ENCODE data around the gene TMOD4.

DNA sequence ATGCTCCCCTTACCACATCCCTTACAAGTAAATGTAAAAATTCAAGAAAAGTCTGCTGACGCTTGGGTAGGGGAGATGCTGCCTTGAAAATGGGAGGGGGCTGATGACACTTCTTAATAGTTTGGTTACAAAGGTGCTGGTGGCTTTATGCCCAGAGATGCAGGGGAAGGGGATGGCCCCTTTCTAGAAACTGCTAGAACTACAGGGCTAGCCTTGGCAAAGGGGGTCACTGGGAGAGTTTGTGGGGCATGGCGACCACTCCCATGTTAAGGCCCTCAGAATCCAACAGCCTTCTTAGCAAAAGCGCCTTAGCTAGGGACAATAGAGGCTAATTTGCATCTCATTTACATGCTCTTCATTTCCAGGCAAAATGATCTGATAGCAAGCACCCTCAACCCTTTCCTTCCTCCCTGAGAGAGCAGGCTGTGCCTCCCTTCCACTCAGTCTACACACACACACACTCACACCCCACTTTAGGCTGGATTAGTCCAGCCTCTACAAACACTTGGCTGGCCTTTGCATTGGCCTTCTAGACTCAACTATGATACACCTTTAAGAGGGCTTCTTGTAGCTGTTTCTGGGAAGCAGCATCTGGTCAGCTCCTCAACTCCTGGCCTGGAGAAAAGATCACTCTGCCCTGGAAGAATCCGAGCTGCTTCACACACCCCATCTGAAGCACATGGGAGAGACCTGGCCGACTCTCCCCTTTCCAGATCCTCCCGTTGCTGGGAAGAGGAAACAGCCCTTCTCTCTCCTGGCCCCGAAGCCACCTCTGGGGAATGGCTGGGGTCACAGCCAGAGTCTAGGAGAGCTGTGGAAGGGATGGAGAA, 31.1 kb downstream of the TMOD4 start:
- TF ChIP-seq, protein P1, sequence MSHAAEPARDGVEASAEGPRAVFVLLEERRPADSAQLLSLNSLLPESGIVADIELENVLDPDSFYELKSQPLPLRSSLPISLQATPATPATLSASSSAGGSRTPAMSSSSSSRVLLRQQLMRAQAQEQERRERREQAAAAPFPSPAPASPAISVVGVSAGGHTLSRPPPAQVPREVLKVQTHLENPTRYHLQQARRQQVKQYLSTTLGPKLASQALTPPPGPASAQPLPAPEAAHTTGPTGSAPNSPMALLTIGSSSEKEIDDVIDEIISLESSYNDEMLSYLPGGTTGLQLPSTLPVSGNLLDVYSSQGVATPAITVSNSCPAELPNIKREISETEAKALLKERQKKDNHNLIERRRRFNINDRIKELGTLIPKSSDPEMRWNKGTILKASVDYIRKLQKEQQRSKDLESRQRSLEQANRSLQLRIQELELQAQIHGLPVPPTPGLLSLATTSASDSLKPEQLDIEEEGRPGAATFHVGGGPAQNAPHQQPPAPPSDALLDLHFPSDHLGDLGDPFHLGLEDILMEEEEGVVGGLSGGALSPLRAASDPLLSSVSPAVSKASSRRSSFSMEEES (CRISPR knock-in tag; IDR thresholded peaks at IDR 0.05) = no peak
- TF ChIP-seq, protein P2, sequence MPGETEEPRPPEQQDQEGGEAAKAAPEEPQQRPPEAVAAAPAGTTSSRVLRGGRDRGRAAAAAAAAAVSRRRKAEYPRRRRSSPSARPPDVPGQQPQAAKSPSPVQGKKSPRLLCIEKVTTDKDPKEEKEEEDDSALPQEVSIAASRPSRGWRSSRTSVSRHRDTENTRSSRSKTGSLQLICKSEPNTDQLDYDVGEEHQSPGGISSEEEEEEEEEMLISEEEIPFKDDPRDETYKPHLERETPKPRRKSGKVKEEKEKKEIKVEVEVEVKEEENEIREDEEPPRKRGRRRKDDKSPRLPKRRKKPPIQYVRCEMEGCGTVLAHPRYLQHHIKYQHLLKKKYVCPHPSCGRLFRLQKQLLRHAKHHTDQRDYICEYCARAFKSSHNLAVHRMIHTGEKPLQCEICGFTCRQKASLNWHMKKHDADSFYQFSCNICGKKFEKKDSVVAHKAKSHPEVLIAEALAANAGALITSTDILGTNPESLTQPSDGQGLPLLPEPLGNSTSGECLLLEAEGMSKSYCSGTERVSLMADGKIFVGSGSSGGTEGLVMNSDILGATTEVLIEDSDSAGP (CRISPR knock-in tag; IDR thresholded peaks at IDR 0.05; ENCODE audit: borderline replicate concordance) = no peak
- TF ChIP-seq, protein P3, sequence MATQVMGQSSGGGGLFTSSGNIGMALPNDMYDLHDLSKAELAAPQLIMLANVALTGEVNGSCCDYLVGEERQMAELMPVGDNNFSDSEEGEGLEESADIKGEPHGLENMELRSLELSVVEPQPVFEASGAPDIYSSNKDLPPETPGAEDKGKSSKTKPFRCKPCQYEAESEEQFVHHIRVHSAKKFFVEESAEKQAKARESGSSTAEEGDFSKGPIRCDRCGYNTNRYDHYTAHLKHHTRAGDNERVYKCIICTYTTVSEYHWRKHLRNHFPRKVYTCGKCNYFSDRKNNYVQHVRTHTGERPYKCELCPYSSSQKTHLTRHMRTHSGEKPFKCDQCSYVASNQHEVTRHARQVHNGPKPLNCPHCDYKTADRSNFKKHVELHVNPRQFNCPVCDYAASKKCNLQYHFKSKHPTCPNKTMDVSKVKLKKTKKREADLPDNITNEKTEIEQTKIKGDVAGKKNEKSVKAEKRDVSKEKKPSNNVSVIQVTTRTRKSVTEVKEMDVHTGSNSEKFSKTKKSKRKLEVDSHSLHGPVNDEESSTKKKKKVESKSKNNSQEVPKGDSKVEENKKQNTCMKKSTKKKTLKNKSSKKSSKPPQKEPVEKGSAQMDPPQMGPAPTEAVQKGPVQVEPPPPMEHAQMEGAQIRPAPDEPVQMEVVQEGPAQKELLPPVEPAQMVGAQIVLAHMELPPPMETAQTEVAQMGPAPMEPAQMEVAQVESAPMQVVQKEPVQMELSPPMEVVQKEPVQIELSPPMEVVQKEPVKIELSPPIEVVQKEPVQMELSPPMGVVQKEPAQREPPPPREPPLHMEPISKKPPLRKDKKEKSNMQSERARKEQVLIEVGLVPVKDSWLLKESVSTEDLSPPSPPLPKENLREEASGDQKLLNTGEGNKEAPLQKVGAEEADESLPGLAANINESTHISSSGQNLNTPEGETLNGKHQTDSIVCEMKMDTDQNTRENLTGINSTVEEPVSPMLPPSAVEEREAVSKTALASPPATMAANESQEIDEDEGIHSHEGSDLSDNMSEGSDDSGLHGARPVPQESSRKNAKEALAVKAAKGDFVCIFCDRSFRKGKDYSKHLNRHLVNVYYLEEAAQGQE (IDR thresholded peaks at IDR 0.05; ENCODE audit: borderline replicate concordance in 1 of 2, low read depth in 1 of 2, low read length in 2 of 2) = no peak

Measured in HepG2 (cell line).